Endodermal cell (in vitro differentiated cells): ENCODE measurements around the gene AKT1. TPM values are rescaled to one million over a fixed set of nuclear protein-coding genes. Genes with fewer than 3 reads are reported as not detected.
A peak's percentile ranks its signal among the peaks of the same experiment; 100 is the strongest.

Source experiments
- DNase-seq: peaks from one replicate; pipeline ENCODE4 v3.0.0-alpha.2; 2017
- H3K27ac ChIP-seq: 2 replicates; pipeline ENCODE4 v1.5.1; 2013; ENCODE audit warnings: mild to moderate bottlenecking, low read depth, low read length, moderate library complexity
- H3K27me3 ChIP-seq: 2 replicates; pipeline ENCODE4 v1.6.1; 2013; ENCODE audit warnings: mild to moderate bottlenecking, low read length, moderate library complexity; ENCODE audit not compliant: insufficient read depth, control insufficient read depth, poor library complexity, severe bottlenecking
- H3K36me3 ChIP-seq: 2 replicates; pipeline ENCODE4 v1.7.0; 2013; ENCODE audit warnings: mild to moderate bottlenecking, low read length, moderate library complexity; ENCODE audit not compliant: control insufficient read depth, insufficient read depth
- H3K4me1 ChIP-seq: one replicate; pipeline ENCODE4 v1.7.0; 2013; ENCODE audit warnings: low read length; ENCODE audit not compliant: control insufficient read depth, insufficient read depth
- H3K4me3 ChIP-seq: 2 replicates; pipeline ENCODE4 v1.5.1; 2013; ENCODE audit warnings: mild to moderate bottlenecking, low read length, moderate library complexity
- H3K9ac ChIP-seq: 2 replicates; pipeline ENCODE4 v1.6.1; 2013; ENCODE audit warnings: mild to moderate bottlenecking, low read length, moderate library complexity; ENCODE audit not compliant: poor library complexity, severe bottlenecking; ENCODE audit errors: extremely low read depth
- H3K9me3 ChIP-seq: 2 replicates; pipeline ENCODE4 v1.6.1; 2013; ENCODE audit warnings: mild to moderate bottlenecking, low read length, moderate library complexity; ENCODE audit not compliant: control insufficient read depth
- H3K27ac Mint-ChIP-seq: 2 replicates; pipeline ENCODE4 v1.8.0; 2020; ENCODE audit warnings: mixed read lengths
- H3K27me3 Mint-ChIP-seq: 2 replicates; pipeline ENCODE4 v1.8.0; 2021; ENCODE audit warnings: mild to moderate bottlenecking, mixed read lengths; ENCODE audit not compliant: insufficient read depth
- H3K36me3 Mint-ChIP-seq: 2 replicates; pipeline ENCODE4 v1.8.0; 2020; ENCODE audit warnings: low read depth, mixed read lengths
- H3K4me1 Mint-ChIP-seq: 2 replicates; pipeline ENCODE4 v1.8.0; 2020; ENCODE audit warnings: mixed read lengths
- H3K4me3 Mint-ChIP-seq: 2 replicates; pipeline ENCODE4 v1.8.0; 2020; ENCODE audit warnings: mild to moderate bottlenecking, moderate library complexity, mixed read lengths
- H3K9me3 Mint-ChIP-seq: 2 replicates; pipeline ENCODE4 v1.8.0; 2020; ENCODE audit warnings: mild to moderate bottlenecking, mixed read lengths
- CTCF ChIP-seq: fragments of 200-600 bp; sonication (generic); conservative IDR thresholded peaks from 2 replicates; pipeline ENCODE4 v1.5.0; 2021; ENCODE audit warnings: antibody characterized with exemption, mild to moderate bottlenecking
- whole genome bisulfite sequencing, 2 experiments: methylation state at CpG; one replicate each; pipeline versions ENCODE4 v1.1.5 to v1.1.7; 2013; ENCODE audit warnings: missing lambda C conversion rate in 2 of 2, mixed read lengths in 1 of 2; ENCODE audit not compliant: insufficient coverage in 1 of 2, insufficient read length in 1 of 2; 5-methylcytosine and 5-hydroxymethylcytosine counted together
- total RNA-seq, 2 donors: library from RNA; stranded (reverse); fragmentation: NEBNext Ultra II Directional in 1 of 2; extraction: Animal tissue kit (Norgen Biotek cat#: 25700) in 1 of 2; gene quantifications; 2 replicates in 1 of 2; 3 replicates in 1 of 2; pipeline ENCODE4 v1.2.1, GENCODE V29; 2021

AKT1 gene
- total RNA-seq, 2 donors from 2014 or later = 133 to 152 TPM

DNA sequence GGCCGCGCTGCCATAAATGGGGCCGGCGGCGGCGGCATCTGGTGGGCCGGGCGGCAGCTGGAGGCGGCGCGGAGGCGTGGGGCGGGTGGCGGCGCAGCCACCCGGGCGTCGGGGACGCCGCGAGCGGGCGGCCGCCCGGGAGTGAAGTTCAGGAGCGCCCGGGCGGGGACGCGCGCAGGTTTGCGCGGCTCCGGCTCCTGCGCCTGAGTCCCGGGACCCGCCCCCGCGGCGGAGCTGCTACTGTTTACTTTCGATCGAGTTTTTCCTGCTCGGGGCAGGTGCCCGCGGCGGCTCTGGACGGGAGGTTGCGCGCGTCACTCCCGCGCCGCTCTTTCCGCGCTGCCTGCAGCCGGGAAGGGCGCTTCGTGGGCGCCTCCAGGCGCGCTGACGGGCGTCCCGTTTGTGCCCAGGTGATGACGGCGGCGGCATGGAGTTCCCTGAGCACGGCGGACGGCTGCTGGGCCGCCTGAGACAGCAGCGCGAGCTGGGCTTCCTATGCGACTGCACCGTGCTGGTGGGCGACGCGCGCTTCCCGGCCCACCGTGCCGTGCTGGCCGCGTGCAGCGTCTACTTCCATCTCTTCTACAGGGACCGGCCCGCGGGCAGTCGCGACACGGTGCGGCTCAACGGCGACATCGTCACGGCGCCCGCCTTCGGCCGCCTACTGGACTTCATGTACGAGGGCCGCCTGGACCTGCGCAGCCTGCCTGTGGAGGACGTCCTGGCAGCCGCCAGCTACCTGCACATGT lies 5.4 kb upstream of the AKT1 start, which contains the start of gene ZBTB42:
Gene ZBTB42 (plus strand): TSS at position 331 of the 749 bp plus-strand sequence. CDS start 97 bp downstream, at position 428.
- H3K9ac ChIP-seq = peak within 1 kb of the TSS; percentile 48
- H3K27ac ChIP-seq = no peak within 1 kb of the TSS
- peaks cover 3% of the 10 kb centered on the region for H3K36me3 Mint-ChIP-seq
- H3K9me3 ChIP-seq = no peaks in the 10 kb centered on the region
- peaks cover 41% of the 10 kb centered on the region for H3K27me3 Mint-ChIP-seq
- peak within 1 kb of the TSS; percentile 93 for H3K27ac Mint-ChIP-seq
- H3K4me1 ChIP-seq = peaks cover 11% of the 10 kb centered on the region
- H3K36me3 ChIP-seq = no peaks in the 10 kb centered on the region
- H3K4me1 Mint-ChIP-seq = peaks cover 16% of the 10 kb centered on the region
- peak within 1 kb of the TSS; percentile 90 for H3K4me3 ChIP-seq
- TF ChIP-seq CTCF = no peak
- DNase-seq = peak; percentile 81
- no peaks in the 10 kb centered on the region for H3K9me3 Mint-ChIP-seq
- 3 to 4% methylated on average over 41 to 105 of the region's 105 CpGs for WGBS, 2 experiments
- H3K27me3 ChIP-seq = peaks cover 16% of the 10 kb centered on the region
- peak within 1 kb of the TSS; percentile 78 for H3K4me3 Mint-ChIP-seq

DNA sequence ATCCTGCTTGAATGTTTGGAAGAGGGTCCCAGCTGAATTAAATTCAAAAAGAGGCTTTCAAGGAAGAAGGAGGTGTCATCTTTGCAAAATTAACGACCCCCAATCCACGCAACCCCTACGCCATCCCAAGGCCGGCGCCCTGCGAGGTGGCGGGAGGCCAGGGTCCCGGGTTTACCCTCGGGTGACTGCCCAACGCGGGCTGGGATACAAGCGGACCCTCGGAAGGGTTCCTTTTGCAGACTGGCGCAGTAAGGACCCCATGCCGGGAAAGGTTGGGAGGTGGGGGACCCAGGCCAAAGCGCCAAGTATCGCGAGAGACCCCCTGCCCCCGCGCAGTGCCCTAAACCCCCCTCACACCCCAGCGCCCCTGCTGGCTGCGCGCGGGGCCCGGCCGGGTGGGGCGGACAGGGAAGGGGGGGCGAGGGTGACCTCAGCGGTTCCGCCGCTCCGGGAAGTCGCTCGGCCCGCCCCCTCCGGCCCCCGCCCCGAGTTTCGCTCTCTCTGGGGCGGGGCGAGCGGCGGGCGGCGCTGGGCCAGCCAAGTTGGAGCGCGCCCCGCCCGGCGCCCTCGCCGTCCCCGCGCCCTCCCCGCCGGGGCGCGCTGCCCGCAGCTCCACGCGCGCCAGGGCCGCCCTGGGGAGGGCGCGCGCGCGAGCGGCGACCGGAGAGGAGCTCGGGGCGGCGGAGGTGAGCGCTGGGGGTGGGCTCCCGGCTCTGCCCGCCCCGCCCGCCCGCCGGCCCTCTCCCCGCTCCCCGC lies 4.6 kb upstream of the AKT1 start:
- no peaks in the 10 kb centered on the region for H3K9me3 Mint-ChIP-seq
- H3K36me3 Mint-ChIP-seq = peaks cover 3% of the 10 kb centered on the region
- peaks cover 17% of the 10 kb centered on the region for H3K4me1 Mint-ChIP-seq
- H3K27me3 Mint-ChIP-seq = peaks cover 41% of the 10 kb centered on the region
- peak; percentile 88 for DNase-seq
- peak overlapping the region; percentile 48 for H3K9ac ChIP-seq
- H3K27ac ChIP-seq = no peak overlapping the region
- H3K4me1 ChIP-seq = peaks cover 12% of the 10 kb centered on the region
- H3K4me3 Mint-ChIP-seq = peak overlapping the region; percentile 78
- no peaks in the 10 kb centered on the region for H3K36me3 ChIP-seq
- peak overlapping the region; percentile 90 for H3K4me3 ChIP-seq
- peaks cover 16% of the 10 kb centered on the region for H3K27me3 ChIP-seq
- H3K27ac Mint-ChIP-seq = peak overlapping the region; percentile 93
- WGBS, 2 experiments = 0 to 1% methylated on average over 10 to 81 of the region's 83 CpGs
- no peaks in the 10 kb centered on the region for H3K9me3 ChIP-seq
- peak; percentile 59 for TF ChIP-seq CTCF

- Histone ChIP-seq H3K9ac (peak overlapping the region; percentile 48), H3K27ac (no peak overlapping the region), H3K4me1 (peaks cover 12% of the 10 kb centered on the region), H3K4me3 (peak overlapping the region; percentile 90), H3K9me3 (no peaks in the 10 kb centered on the region), H3K36me3 (no peaks in the 10 kb centered on the region), H3K27me3 (peaks cover 16% of the 10 kb centered on the region)
- peak; percentile 86 for DNase-seq
- Mint-ChIP-seq H3K36me3 (peaks cover 3% of the 10 kb centered on the region), H3K27ac (peak overlapping the region; percentile 93), H3K4me3 (peak overlapping the region; percentile 78), H3K4me1 (peaks cover 18% of the 10 kb centered on the region), H3K27me3 (peaks cover 41% of the 10 kb centered on the region), H3K9me3 (no peaks in the 10 kb centered on the region)
- TF ChIP-seq CTCF = peak; percentile 66
- WGBS, 2 experiments = 18 to 23% methylated on average over 8 to 21 of the region's 21 CpGs
These were observed 3.9 kb upstream of the AKT1 start for GRCh38 chr14:104799244-104800014.
